CD4-positive, alpha-beta T cell treated with Interleukin-4 for 1 hour (primary cell): ENCODE data around the gene METRNL.

Experiments used
- DNase-seq, 2 donors: peaks; one replicate each; pipeline ENCODE4 v3.0.0-alpha.2; 2020 to 2022

METRNL gene

DNA sequence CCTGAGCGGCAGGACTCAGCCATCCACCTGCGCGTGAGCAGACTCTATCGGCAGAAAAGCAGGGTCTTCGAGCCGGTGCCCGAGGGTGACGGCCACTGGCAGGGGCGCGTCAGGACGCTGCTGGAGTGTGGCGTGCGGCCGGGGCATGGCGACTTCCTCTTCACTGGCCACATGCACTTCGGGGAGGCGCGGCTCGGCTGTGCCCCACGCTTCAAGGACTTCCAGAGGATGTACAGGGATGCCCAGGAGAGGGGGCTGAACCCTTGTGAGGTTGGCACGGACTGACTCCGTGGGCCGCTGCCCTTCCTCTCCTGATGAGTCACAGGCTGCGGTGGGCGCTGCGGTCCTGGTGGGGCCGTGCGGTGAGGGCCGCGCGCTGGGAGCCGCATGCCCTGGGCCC, 14.9 kb downstream of the METRNL start:
- DNase-seq = no peak

DNA sequence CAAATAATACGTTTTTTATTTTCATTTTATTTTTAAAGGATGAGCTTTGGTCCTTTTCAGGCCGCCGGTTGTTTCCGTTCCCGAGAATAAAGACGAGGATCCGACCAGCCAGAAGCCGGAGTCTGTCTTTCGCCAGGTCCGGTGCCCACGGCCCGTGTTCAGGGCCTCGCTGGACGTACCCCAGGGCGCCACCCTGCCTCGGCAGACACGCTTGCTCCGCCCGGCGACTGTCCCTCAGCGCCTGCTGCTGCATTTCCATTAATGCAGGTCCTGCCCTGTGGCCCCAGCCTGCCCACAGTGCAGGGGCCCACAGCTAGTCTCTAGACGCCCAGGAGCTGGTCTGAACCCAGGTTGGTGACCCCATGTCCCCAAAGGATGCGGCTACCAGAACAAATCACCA, 15.6 kb downstream of the METRNL start:
- no peak for DNase-seq

DNA sequence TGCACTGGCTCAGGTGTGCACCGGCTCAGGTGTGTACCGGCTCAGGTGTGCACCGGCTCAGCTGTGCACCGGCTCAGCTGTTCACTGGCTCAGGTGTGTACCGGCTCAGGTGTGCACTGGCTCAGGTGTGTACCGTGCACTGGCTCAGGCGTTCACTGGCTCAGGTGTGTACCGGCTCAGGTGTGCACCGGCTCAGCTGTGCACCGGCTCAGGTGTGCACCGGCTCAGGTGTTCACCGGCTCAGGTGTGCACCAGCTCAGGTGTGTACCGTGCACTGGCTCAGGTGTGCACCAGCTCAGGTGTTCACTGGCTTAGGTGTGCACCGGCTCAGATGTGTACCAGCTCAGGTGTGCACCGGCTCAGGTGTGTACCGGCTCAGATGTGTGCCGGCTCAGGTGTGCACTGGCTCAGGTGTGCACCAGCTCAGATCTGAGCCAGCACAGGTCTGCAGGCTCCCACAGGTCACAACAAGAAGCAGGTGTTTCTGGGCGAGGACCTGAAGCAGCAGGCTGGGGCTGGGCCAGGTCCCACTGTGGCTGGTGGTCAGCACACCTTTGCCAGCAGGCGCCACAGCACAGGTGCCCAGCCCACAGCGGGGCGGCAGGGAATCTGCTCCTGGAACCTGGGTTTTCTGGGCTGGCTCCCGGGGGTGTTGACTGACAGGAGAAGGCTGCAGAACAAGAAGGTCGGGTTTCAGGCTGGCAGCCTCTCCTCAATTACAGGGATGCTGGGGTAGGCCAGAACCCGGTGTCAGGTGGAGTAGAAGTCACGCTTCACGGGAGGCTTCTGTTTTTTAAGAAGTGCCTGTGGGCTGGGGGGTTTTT, 17.2 kb downstream of the METRNL start:
- DNase-seq = no peak

DNA sequence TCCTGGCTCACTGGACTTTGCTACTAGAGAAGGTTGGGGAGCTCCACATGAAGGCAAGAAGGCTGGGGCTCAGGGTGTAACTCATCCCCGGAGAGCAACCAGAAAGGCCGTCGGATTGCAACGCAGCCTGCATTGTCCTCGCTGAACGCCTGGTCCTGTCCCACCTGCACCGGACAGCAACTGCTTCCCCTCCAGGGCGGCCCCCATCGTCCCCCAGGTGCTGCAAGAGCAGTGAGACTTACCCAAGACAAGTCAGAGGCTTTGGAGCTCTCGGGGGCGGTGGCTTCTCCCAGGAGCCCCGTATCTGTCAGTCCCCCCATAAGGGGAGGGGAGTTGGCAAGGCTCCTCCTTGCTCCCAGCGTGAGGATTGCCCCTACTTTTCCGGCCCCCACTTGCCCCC, 18.4 kb downstream of the METRNL start:
- no peak for DNase-seq

DNA sequence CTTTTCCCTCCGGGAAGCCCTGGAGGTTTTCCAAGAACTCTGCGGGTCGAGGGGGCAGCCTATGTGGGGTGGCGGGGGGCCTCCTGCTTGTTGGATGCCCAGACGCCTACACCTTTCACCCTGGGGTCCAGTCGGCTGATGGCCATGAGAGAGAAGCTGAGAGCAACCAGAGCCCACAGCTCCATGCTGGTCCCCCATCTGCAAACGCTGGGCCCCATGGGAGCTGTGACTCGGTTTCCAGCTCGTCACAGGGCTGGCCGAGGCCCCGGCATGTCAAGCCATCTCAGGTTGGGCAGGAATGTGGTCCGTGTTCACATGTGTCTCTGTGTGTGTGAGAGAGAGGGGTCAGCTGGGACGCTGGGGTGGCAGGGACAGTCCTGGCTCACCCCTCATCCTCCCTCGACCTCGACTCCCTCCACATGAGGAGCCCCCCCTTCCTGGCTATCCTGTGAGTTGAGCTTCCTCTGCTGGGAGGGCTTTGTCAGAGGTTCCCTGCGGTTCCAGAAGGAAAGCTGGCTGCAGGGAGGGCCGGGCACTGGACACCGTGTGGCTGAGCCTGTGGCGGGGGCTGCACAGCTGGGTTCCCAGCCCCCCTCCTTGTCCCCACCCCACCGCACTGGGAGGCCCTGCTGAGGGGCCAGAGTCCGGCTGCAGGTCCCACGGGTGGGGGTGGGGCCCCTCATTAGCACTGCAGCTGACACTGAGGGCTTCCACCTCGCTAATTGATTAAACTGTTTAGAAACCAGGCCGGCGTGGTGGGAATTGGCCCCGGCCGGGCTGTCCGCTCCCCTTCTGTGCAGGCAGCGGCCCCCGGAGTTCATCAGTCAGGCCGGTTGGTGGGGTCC, 19.1 kb downstream of the METRNL start:
- no peak for DNase-seq

DNA sequence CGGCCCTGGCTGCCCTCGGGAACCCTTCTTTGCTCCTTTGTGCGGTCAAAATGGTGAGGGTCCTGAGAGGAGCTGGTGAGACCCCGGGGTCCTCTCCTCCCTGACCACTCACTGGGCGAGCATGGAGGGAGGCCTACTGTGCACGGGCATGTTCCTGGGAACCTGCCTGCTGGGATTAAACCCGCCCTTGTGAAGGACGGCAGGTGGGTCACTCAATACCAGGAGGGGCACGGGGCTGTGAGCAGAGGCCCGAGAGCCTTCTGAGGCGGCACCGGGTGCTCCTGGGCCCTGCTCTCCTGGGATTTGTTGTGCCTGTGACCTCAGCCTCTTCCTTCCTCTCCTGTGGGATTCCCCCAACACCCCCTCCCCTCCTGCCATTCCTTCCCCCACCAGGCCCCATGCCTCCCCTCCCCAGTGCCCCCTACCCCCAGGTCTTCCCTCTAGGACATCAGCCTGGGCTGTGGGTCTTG, 19.7 kb downstream of the METRNL start:
- no peak for DNase-seq

DNA sequence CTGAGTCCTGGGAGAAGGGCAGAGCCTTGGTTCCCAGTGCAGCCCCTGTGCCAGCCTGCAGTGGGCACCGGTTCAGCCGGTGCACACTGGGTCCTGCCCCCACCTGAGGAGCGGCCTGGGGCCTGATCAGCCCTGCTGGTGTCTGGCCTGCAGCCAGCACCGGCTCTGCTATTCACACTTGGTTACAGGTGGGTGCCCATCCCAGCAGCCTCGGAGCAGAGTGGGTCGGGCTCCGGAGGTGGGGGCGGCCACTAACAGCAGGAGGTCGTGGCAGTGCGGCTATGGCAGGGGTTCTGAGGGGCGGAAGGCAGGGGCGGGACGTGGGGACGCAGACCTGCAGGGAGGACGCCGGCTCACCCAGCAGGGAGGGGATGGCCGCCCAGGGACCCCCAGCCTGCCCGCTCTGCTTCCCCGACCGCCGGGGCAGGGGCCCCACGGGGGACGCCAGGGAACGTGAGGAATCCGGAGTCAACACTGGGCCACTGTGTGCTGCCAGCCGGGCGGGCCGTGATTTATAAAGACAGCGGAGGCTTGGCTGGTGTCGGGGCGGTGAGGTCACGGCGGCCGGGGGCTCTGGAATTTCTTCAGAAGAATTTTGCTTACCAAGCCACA, 20.3 kb downstream of the METRNL start:
- no peak for DNase-seq

DNA sequence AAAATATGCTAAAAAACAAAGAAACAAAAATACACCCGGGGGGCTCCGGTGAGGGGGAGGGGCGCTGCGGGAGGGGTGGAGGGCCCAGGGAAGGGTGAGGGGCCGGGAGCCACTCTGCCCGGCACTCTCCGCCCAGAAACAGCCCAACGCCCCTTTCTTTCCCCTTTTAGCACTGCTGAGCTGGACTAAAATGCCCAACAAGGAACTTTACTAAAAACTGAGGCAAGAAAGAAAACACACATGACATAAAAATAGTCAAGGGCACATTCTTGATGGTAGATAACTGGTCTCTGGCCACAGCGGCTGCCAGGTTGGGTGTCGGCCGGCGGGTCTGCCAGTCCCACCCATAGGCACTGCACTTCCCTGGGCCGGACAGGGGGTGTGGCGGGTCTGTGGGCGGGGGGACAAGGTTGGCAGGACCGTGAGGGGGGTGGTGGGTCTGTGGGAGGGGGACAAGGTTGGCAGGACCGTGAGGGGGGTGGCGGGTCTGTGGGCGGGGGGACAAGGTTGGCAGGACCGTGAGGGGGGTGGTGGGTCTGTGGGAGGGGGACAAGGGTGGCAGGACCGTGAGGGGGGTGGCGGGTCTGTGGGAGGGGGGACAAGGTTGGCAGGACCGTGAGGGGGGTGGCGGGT, 20.9 kb downstream of the METRNL start:
- no peak for DNase-seq

DNA sequence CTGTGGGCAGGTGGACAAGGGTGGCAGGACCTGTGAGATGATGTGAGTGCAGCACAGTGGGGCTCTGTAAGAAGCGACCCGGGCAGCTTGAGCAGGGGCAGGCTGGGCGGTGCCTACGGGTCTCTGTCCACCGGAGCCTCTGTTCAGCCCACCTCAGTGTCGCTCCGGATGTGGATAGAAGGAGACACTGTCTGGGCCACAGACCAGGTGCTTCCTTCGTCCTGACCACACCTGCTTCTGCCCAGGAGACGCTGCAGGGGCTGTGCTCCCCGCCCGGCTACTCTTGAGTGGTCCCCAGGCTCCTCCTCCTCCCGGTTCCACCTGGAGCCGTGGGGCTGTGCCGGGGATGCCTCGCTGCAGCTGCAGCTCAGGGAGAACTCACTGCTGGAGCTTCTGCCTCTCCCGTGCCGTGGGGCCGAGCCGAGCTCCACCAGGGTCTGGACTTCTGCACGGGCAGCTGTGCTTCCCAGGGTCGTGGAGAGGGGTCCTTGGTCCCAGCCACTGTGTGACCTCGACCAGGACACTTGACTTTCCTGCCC, 21.5 kb downstream of the METRNL start:
- peak in 1 of 2 donors; percentile 60 for DNase-seq

DNA sequence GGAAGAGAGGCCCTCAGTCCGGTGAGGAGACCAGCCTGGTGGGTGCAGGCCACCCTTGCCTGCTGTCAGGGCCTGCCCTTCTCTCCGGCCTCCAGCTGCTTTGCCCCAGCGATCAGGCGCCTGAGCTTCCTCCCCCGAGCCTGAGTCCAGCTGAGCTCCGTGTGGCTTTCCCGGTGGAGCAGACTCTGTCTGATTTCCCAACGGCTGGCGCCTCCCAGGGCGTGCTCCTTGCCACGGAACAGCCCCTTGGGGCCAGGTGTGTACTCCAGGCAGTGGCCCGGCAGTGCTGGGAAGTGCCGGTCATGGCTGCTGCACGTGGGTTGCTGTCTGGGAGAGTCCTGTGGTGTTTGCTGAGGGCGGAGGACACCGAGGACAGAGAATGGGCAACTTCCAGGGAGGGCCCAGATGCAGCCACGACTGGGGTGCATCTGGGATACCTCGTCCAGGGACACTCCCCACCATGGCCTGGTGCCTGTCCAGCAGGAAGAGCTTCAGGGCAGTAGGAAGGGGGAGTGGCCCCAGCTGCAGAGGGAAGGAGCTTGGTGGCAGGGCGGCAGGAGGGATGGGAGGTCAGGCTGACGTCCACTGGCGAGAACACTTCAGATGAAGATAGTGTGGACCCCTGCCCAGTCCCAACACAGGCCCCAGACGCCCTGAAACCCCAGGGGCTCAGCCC, 22.5 kb downstream of the METRNL start:
- DNase-seq = no peak

DNA sequence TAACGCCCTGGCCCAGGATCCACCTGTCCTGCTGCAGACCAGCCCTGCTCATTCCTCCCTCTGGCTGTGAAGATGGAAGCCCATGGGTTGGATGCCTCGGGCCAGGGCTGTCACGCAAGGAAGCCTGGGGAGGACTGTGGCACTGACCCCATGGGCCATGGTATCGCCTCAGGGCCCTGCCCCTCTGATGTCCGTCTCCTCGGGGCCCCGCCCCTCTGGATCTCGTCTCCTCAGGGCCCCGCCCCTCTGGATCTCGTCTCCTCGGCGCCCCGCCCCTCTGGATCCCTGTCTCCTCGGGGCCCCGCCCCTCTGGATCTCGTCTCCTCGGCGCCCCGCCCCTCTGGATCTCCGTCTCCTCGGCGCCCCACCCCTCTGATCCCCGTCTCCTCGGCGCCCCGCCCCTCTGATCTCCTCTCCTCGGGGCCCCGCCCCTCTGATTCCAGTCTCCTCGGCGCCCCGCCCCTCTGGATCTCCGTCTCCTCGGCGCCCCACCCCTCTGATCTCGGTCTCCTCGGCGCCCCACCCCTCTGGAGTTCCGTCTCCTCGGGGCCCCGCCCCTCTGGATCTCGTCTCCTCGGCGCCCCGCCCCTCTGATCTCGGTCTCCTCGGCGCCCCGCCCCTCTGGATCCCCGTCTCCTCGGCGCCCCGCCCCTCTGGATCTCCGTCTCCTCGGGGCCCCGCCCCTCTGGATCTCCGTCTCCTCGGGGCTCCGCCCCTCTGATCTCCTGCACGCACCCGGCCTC, 24.0 kb downstream of the METRNL start:
- DNase-seq = peak in 1 of 2 donors; percentile 37

DNA sequence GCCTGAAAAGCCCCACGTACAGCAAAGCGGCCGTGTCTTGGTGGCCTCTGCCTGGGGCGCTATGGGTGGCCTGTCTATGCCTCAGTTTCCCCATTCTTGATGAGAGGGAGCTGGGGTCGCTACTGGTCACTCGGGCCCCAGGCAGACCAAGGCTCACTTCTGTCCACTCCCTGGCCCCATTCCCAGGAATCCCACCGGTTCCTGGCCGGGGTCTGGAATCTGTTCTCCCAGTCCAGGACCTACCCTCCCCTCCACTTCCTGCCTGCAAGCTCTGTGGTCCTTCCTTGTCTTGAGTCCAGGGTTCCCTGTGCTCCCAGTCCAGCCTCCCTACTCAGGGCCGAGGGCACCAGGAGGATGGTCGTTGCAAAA, 24.5 kb downstream of the METRNL start:
- no peak for DNase-seq

DNA sequence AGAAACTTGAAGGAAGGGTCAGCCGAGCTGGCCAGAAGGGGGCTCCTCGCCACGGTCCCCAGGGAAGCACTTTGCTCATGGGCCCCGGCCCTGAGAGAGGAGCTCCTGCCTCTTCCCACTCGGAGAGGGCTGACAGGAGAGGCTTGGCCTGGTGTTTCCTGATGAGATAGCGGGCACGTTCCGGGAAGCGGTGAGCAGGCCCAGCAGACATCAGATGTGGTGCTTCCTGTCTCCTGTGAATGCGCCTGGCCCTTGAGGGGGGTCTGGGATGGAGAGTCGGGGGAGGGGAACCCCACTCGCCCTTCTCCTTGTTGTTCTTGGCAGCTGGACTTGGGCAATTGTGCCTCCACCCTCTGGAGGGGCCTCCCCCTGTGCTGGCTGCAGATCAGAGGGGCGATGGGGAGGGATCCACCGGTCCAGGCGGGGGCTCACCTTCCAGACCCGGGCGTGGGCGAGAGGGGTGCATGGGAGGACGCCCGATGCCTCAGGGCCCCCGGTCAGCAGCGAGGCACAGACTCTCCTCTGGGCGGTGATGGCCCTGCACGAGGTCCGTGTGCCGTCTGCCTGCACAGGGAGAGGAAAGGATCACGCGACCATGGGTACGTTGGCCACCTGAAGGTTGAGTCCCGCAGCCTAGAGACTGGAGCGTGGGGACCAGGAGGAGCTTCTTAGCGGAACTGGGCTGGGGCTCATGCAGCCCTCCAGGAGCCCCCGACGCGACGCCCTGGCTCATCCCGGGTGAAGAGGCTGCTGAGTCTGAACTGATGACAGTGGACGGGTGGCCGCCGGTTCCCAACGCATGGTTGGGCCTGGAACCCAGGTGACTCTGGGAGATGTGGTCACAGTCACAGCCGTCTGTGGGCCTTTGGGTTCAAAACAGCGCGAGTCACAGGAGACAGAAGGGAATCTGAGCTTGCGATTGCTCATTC, 25.4 kb downstream of the METRNL start:
- DNase-seq = no peak

DNA sequence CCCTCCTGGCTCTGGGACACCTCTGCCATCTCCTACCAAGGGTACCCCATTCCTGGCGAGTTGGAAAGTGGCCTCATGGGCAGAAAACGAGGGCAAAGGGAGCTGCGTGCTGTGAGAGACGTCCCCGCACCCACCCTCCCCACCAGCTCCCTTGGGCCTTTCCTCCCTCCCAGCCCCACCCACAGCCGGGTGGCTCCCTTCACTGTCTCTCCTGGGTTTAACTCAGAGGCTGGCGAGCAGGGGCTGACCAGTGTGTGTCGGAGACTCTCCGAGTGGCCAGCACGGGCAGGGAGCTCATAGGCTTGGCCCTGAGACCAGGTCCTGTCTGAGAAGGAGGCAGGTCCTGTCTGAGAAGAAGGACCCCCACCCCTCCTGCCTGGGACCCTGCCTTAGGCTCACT, 26.1 kb downstream of the METRNL start:
- no peak for DNase-seq

DNA sequence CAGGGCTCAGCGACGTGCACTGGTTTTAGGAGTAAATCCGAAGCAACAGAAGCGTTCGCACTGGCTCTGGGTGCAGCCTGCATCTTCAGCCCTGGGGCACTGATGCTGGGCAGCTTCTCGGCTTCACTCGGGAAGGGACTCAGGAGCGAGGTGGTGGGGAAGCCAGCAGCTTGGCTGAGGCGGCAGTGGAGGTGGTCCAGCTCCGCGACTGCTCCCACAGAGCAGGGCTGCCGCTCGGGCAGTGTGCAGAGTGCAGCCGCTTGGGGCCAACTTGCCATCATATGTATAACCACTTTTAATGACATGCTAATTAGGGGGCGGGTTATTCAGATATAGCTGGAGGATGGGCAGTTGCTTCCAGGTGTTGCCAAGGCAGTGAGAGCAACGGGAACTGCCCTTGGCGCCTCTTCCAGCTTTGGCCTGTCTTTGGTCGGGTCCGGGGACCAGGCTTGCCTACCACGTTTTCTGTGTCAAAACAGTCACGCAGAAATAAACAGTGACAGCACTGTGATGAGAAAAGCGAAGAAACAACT, 26.7 kb downstream of the METRNL start:
- no peak for DNase-seq

DNA sequence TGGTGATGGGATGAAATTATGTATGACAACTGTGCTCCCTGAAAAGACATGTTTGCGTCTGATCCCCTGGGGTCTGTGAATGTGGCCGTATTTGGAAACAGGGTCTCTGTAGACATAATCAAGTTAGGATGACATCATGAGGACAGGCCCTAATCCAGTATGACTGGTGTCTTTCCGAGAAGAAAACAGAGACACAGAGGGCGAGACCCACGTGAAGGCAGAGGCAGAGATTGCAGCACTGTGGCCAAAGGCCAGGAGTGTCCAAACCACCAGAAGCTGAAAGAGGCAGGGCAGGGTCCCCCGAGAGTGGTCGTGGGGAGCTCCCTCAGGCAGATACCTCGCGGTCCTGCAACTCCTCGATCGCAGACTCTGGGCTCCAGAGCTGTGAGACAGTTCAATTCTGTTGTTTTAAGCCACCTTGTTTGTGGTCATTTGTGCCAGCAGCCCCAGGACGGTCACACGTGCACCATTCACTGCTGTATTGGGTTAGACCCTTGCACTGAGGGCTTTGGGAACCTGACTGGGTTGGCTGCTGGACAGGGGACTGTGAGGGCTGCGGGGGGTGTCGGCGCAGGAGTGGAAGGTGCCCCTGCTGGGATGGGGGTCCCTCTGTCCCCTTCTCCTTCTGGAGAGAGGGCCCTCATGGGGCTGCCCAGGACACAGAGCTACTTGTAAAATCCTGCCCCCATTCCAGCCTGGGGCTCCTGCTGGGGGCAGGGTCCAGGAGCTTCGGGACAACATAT, 27.7 kb downstream of the METRNL start:
- no peak for DNase-seq

DNA sequence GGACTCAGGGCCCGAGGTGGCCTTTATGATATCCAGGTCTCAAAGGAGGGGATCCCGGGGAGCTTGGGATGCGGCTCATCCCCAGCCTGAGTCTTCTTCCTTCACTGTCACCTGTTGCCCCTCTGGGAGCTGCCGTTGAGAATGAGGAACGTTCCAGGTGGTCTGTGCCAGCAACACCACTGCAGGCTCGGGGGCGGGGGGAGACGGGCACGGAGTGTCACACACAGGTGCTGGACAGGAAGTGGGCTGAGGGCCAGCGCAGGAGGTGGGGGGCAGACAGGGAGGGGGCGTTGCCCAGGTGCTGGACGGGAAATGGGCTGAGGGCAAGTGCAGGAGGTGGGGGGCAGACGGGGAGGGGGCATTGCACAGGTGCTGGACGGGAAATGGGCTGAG, 28.2 kb downstream of the METRNL start:
- DNase-seq = no peak

DNA sequence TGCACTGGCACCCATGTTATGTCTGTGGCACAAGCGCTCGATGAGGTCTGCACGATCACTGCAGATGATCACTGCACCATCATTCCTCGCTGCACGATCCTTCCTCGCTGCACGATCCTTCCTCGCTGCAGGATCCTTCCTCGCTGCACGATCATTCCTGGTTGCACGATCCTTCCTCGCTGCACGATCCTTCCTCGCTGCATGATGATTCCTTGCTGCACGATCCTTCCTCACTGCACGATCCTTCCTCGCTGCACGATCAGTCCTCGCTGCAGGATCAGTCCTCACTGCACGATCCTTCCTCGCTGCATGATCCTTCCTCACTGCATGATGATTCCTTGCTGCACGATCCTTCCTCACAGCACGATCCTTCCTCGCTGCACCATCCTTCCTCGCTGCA, 29.3 kb downstream of the METRNL start:
- DNase-seq = no peak

DNA sequence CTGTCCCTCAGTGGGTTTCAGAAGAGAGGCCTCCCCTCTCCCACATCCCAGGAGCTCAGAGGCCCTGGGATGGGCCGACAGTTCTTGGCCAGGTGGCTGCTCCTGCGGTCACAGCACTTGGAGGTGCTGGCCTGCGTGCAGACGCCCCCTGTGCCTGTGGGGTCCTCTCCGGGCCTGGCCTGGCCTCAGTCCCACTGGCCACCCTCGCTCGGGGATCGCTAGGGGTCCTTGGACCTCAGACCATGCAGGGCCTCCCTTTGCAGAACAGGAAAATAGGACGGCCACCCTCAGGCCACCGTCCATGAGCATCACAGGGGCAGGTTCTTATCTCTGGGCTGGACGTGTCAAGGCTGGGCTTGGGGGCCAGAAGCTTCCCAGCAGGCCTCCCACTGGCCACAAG, 30.0 kb downstream of the METRNL start:
- DNase-seq = no peak
